ENCODE measurements around the gene ZNF530. TPM values are rescaled to one million over a fixed set of nuclear protein-coding genes. Genes with fewer than 3 reads are reported as not detected.

The ZNF530 gene
- total RNA-seq, 1 experiment from 2014 or later = 3.8 TPM

DNA sequence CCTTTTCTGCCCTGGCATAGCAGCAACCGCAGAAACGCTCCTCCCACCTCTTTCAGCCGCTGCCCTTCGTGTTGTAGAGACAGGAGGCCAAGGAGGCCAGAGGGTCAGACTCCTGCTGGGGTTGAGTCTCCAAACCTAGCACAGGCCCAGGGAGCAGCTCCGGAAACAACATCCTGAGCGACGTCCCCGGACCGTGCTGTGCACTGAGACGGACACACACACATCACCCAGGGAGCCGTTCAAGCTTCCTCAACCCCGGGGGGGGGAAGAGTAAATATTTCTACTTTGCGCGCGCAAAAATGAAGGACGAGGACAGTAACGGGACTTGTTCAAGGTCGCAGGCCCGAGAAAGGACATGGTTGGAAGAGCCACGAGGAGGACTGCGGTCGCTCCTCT, 40.7 kb upstream of the ZNF530 start (continued):
- no peak for TF ChIP-seq FOSL1 (IDR thresholded peaks at IDR 0.05; ENCODE audit: low read depth)
- TF ChIP-seq TCF7L2 (IDR thresholded peaks at IDR 0.05; ENCODE audit: borderline replicate concordance, extremely low read depth, insufficient read depth, insufficient read length) = no peak

DNA sequence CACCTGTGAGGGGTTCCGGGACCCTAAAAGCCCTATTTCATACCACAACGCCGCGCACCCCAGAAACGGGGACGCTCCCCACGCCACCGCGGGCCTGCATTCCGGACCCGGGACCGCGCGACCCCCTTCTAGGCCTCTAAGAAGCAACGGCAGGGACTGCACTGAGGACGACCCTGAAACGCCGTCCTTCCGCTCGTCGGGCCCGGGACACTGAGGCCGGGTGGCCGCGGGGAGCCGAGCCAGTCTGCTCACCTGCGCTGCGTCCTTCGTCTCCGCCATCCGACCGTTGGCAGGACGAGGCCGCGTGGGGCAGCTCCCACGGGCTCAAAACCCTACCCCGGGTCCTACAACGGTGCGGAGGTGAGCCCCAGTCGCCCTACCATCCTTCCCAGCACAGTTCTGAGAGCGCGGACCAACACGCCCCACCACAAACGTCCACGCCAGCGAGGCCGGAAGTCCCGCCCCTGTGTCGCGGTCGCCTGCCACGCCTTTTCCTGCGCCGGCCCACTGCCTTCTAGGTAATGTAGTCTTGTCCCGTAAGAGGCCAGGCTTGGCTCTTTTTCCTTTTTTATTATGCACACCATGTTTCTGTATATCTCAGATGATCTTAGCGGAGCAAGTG, 40.2 kb upstream of the ZNF530 start, which contains the start of gene ZNF550:
ZNF550 (minus strand) TSS at position 460 of the 622 bp plus-strand sequence; CDS start at position 279, 181 bp downstream.
- intact Hi-C loops (cut with micrococcal nuclease) = no loop called here
- H3K9me2 ChIP-seq (ENCODE audit: insufficient read depth) = no peaks in the 10 kb centered on the region
- ChIA-PET RAD21 (ENCODE audit: low non-redundant PET in 1 of 2, low total read pairs in 2 of 2, uncharacterized antibody in 2 of 2, unreplicated experiment in 2 of 2) (no interaction called here), CTCF (no interaction called here), POLR2A (no interaction called here)
- TSS peak; percentile 78 for BruUV-seq (replicated peaks)
- H3K4me3 ChIP-seq (replicated peaks in 1 of 2; ENCODE audit: low read depth in 1 of 2, low read length in 2 of 2) = peak within 1 kb of the TSS; percentile 54 to 55
- ATAC-seq (peak; percentile 98), DNase-seq (ENCODE audit: low read depth, low spot score) (peak; percentile 26)
- H3K9me3 ChIP-seq (ENCODE audit: control insufficient read depth in 1 of 2, insufficient read depth in 1 of 2, low read depth in 1 of 2, low read length in 2 of 2) = peaks cover 8 to 25% of the 10 kb centered on the region in 2 experiments; a peak in 2 of 4 replicates
- no peaks in the 10 kb centered on the region for H3K4me1 ChIP-seq (ENCODE audit: control insufficient read depth in 1 of 2, insufficient read depth in 2 of 2, low read length in 2 of 2)
- TF ChIP-seq JUND (IDR thresholded peaks at IDR 0.05) (no peak), POLR2AphosphoS5 (IDR thresholded peaks at IDR 0.05; ENCODE audit: low read depth, low read length) (peak; percentile 35; the same call in 1 of the 2 replicates)
- no peaks in the 10 kb centered on the region for H3K27me3 ChIP-seq (ENCODE audit: insufficient read depth, low read length)
- H3K27ac ChIP-seq (ENCODE audit: low read depth, low read length) = no peak within 1 kb of the TSS; the same call in 1 of the 2 replicates
- H4K20me1 ChIP-seq (ENCODE audit: insufficient read depth) = no peaks in the 10 kb centered on the region
- H3K36me3 ChIP-seq (ENCODE audit: control insufficient read depth in 1 of 2, insufficient read depth in 2 of 2, low read length in 2 of 2) = no peaks in the 10 kb centered on the region
- H3K4me2 ChIP-seq (ENCODE audit: low read length) = peak within 1 kb of the TSS; percentile 61
- H2AFZ ChIP-seq (ENCODE audit: low read depth, low read length, poor library complexity, severe bottlenecking) = no peak within 1 kb of the TSS
- no peaks in the 10 kb centered on the region for H3K79me2 ChIP-seq (ENCODE audit: insufficient read depth, low read length)
- H3K9ac ChIP-seq (ENCODE audit: low read length) = peak within 1 kb of the TSS; percentile 27; the same call in 1 of the 2 replicates

DNA sequence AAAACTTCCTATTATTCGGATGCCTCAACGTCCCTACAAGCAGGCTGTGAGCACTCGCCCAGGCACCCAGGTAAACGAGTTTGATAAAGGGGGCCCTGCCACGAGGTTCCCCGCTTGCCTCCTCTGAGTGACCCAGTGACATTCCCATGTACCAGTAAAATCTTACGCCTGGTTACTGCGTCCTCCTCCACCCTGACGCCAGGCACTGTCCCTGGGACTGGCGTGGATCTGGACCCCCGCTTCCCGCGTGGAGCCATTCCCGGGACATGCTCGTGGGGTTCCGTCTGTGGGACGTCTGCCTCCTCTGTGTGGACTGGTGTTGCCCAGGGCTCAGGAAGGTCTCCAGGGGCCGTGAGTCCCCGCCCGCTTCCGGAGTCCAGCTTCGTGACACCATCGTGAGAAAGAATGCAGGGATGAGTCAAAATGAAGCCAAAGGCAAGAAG, 39.6 kb upstream of the ZNF530 start:
- H3K36me3 ChIP-seq (ENCODE audit: control insufficient read depth in 1 of 2, insufficient read depth in 2 of 2, low read length in 2 of 2) = no peaks in the 10 kb centered on the region
- ATAC-seq (no peak), DNase-seq (ENCODE audit: low read depth, low spot score) (no peak)
- H3K9me3 ChIP-seq (ENCODE audit: control insufficient read depth in 1 of 2, insufficient read depth in 1 of 2, low read depth in 1 of 2, low read length in 2 of 2) = peaks cover 8 to 29% of the 10 kb centered on the region in 2 experiments; a peak in 2 of 4 replicates
- peak overlapping the region in 1 of 2 experiments; percentile 55; a peak in 2 of 4 replicates for H3K4me3 ChIP-seq (replicated peaks in 1 of 2; ENCODE audit: low read depth in 1 of 2, low read length in 2 of 2)
- H4K20me1 ChIP-seq (ENCODE audit: insufficient read depth) = no peaks in the 10 kb centered on the region
- RAD21 ChIA-PET (ENCODE audit: low non-redundant PET in 1 of 2, low total read pairs in 2 of 2, uncharacterized antibody in 2 of 2, unreplicated experiment in 2 of 2) = no interaction called here
- no peak overlapping the region for H3K27ac ChIP-seq (ENCODE audit: low read depth, low read length)
- POLR2A ChIA-PET = no interaction called here
- H3K79me2 ChIP-seq (ENCODE audit: insufficient read depth, low read length) = no peaks in the 10 kb centered on the region
- no peak overlapping the region for H3K9ac ChIP-seq (ENCODE audit: low read length)
- no peaks in the 10 kb centered on the region for H3K27me3 ChIP-seq (ENCODE audit: insufficient read depth, low read length)
- H3K9me2 ChIP-seq (ENCODE audit: insufficient read depth) = no peaks in the 10 kb centered on the region
- peak overlapping the region; percentile 61; the same call in 1 of the 2 replicates for H3K4me2 ChIP-seq (ENCODE audit: low read length)
- BruUV-seq (replicated peaks) = no TSS peak
- CTCF ChIA-PET = no interaction called here
- H3K4me1 ChIP-seq (ENCODE audit: control insufficient read depth in 1 of 2, insufficient read depth in 2 of 2, low read length in 2 of 2) = no peaks in the 10 kb centered on the region
- intact Hi-C loops (cut with micrococcal nuclease) = no loop called here
- no peak overlapping the region for H2AFZ ChIP-seq (ENCODE audit: low read depth, low read length, poor library complexity, severe bottlenecking)
- TF ChIP-seq CBX3 (IDR thresholded peaks at IDR 0.05; ENCODE audit: low read depth) (no peak), POLR2A (IDR thresholded peaks at IDR 0.05; ENCODE audit: borderline replicate concordance, extremely low read depth, insufficient read depth, insufficient read length) (no peak), POLR2AphosphoS5 (IDR thresholded peaks at IDR 0.05; ENCODE audit: low read depth, low read length) (no peak), YY1 (IDR thresholded peaks at IDR 0.05; ENCODE audit: extremely low read depth, insufficient replicate concordance, low read depth, low read length) (no peak), JUND (IDR thresholded peaks at IDR 0.05) (no peak), RAD21 (IDR thresholded peaks at IDR 0.05; ENCODE audit: low read depth) (no peak), EGR1 (IDR thresholded peaks at IDR 0.05; ENCODE audit: low read depth) (no peak), ZFX (IDR thresholded peaks at IDR 0.05) (no peak), CEBPB (IDR thresholded peaks at IDR 0.05; ENCODE audit: low read depth) (no peak), ZNF274 (IDR thresholded peaks at IDR 0.05; ENCODE audit: low read depth, low read length) (no peak), EZH2 (IDR thresholded peaks at IDR 0.05) (no peak)
- TF ChIP-seq, protein P1, sequence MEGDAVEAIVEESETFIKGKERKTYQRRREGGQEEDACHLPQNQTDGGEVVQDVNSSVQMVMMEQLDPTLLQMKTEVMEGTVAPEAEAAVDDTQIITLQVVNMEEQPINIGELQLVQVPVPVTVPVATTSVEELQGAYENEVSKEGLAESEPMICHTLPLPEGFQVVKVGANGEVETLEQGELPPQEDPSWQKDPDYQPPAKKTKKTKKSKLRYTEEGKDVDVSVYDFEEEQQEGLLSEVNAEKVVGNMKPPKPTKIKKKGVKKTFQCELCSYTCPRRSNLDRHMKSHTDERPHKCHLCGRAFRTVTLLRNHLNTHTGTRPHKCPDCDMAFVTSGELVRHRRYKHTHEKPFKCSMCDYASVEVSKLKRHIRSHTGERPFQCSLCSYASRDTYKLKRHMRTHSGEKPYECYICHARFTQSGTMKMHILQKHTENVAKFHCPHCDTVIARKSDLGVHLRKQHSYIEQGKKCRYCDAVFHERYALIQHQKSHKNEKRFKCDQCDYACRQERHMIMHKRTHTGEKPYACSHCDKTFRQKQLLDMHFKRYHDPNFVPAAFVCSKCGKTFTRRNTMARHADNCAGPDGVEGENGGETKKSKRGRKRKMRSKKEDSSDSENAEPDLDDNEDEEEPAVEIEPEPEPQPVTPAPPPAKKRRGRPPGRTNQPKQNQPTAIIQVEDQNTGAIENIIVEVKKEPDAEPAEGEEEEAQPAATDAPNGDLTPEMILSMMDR (IDR thresholded peaks at IDR 0.05 in 2 of 3, conservative IDR thresholded peaks at IDR 0.05 in 1 of 3; ENCODE audit: borderline replicate concordance in 1 of 3, insufficient read depth in 1 of 3, low read depth in 2 of 3, low read length in 2 of 3) = no peak
- TF ChIP-seq, protein P2, sequence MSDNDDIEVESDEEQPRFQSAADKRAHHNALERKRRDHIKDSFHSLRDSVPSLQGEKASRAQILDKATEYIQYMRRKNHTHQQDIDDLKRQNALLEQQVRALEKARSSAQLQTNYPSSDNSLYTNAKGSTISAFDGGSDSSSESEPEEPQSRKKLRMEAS (IDR thresholded peaks at IDR 0.05) = no peak

All from HCT116 (cell line).